Lung microvascular endothelial cell (primary cell): Measurements from ENCODE around the gene RPS6KA5. TPM values are rescaled to one million over a fixed set of nuclear protein-coding genes. Genes with fewer than 3 reads are reported as not detected.
"Not testable (repeated sequence)": the region's sequence is repeated elsewhere in the genome, so short reads cannot be mapped to it uniquely, and the experiment has no call there.

Experiments used
- DNase-seq, 2 donors: peaks; one replicate each; pipeline versions ENCODE4 v3.0.0 to v3.0.0-alpha.2; 2010; ENCODE audit warnings: low read depth in 2 of 2
- total RNA-seq: library from RNA; depleted of rRNA; stranded (reverse); fragments of >200 nt; gene quantifications from 2 replicates; pipeline ENCODE4 v1.2.1, GENCODE V29; 2014

Gene RPS6KA5
- total RNA-seq, 1 donor from 2014 or later, result 1.2 TPM

DNA sequence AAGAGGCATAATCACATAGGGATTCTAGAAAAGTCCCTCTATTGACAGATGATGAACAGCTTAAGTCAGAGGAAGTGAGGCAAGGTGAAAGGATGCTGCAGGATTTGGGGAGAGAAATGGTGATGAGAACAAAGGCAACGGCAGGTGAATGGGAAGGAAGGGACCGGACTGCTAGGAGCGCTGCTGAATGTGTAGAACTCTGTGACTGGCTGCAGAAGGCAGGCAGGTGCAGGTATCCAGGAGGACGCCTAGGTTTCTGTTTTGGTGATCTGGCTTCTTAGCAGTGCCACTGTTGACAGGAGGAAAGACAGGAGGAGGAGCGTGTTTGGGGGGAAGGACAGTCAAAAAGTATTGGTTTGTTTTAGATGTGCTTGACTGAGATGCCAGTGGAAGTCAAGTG is 185.8 kb downstream of the RPS6KA5 start:
- DNase-seq, result no peak

DNA sequence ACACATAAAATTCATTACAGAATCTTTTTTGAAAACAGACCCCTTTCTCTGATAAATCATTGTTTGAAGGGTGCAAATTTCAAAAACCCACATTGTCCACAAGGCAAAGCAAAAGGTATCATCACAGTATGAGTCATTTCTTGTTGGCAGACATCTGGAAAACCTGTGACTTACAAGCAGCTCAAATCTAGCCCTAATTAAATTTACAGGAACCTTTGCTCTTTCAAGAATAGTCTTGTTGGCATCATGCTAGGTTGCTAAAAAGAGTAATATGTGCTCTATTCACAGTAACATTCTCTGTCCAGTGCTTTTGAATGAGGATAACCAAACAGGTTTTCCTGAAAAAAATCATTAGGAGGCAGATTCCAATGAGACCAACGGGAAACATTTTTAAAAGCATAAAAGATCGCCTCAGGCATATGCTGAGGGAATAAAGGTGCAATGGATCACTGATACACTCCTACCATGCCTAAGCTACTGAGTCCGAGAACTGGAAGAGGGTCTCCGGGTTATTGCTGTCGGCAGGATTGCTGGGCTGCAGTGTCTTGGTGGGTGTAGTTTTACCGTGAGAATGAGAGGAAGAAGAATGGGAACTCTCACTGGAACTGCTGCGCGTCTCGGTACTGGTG is 188.7 kb downstream of the RPS6KA5 start:
- DNase-seq, result peak in 1 of 2 donors; percentile 58

DNA sequence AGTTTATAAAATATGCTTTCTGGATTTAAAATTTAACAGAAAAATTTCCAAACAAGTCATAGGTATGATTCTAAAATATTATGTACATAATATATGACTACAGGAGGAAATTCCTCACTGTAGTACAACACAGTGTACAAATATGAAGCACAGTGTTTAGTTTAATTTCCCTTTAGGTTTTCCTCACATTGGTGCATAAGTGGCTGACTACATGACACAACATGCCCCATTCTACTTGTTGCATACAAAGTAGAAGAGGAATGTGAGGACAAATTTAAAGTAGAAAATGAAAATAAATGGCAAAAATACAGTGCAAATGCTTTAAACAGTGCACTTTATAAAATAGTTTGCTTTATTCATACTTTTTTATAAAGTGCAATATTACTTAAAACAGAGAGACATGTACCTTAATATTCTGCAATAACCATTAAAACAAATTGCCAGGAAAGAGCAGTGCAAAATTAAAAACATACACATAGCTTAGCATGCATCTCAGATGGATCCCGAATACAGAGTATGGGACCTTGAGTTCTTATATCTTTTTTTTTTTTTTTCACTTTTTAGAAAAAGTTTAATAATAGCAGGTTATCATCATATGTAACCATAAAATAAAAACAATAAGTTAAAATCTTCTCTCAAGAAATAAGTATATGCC is 189.4 kb downstream of the RPS6KA5 start:
- DNase-seq, result no peak

DNA sequence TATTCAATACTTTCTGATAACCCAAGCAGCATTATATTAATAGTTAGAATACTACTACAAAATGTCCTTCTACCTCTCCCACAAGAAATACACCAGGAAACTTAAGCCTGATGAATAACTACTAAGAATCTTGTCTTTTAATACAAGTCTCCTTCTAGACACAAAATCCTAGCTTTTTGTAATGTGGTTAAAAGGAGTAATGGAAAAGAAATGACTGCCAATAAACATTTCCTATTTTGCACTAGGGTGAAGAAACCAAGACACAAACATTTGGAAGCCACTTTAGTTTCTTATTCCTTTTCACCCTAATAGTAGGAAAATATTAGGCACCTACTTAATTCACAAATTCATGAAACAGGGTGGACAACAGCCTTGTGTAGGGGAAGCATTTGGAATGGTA is 192.9 kb downstream of the RPS6KA5 start:
- DNase-seq, result no peak

DNA sequence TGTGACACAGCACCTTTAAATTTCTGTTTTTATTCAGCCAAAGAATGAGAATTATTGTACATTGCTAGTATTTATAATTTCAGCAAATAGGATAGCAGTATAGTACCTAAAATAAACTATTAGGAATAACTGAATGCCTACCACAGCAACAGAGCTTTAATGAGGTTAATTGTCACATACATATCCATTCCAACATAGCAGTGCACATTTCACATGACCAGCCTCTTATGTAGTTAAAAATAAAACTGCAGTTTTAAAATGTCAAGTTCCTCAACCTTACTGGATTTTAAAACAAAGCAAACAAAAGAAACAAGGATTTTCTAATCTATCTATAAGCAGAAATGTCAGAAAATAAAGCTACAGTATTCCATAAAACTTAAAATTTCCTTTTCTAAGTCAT is 193.6 kb downstream of the RPS6KA5 start:
- no peak for DNase-seq

DNA sequence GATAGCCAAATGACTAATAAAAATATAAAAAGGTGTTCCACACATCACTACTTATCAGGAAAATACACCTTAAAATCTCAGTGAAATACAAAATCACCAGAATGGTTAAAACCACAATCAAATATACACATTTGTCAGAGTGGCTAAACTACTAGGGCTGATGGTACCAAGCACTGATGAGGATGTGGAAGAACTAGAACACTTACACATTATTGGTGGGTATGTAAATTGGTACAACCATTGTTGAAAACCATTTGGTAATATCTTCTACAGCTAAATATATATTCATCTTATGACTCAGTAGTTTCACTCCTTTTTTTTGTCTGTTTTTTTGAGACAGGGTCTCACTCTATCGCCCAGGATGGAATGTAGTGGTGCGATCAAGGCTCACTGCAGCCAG is 195.7 kb downstream of the RPS6KA5 start:
- DNase-seq, result no peak

DNA sequence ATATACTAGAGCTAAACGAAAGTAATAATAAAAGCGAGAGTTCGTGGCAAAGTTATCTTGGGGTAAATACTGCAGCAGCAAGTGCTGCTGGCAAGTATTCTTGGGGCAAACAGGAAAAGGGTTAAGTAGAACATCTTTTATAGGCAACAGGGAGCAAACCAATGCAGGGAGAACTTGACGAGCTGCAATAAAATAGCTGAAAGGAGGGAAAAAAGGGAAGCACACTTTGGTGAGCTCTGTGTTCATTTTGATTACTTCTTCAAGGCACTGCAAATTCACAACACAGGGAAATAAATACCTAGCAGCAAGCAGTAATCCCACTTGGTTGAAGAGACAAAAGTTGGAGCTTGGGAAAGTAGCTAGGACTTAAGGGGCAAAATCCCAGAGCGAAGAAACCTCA is 201.9 kb downstream of the RPS6KA5 start:
- DNase-seq, result no peak

DNA sequence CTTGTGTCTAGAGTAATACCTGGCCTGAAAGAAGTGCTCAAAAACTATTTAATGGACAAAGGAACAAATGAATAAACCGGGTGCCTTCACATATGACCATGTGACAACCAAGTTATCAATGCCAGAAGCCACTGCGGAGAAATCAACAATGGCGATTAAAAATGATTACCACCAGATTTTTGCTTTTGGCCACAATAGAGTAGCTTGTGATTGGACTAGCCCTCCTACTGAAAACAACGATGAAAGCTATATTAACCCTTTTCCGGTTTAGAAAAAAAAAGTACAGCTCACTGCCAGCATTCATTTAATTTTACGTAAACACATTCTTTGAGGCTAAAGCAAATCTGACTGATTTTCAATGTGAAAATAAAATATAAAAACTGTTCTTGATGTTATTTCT is 202.6 kb downstream of the RPS6KA5 start:
- DNase-seq, result peak; percentile 32 to 64

DNA sequence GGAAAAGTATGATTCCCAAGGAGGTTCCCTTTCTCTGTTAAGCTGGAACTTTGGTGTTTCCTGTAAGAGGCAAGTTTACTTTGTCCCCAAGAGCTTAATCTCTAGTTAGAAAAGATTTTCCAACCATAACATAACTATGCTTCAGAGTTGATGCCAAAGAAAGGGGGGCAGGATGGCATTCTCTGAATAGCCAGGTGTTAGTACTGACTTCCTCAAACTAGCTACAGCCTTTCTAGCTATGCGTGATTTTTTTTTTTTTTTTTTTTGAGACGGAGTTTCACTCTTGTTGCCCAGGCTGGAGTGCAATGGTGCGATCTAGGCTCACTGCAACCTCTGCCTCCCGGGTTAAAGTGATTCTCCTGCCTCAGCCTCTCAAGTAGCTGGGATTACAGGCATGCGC is 204.3 kb downstream of the RPS6KA5 start:
- DNase-seq, result not testable (repeated sequence)

DNA sequence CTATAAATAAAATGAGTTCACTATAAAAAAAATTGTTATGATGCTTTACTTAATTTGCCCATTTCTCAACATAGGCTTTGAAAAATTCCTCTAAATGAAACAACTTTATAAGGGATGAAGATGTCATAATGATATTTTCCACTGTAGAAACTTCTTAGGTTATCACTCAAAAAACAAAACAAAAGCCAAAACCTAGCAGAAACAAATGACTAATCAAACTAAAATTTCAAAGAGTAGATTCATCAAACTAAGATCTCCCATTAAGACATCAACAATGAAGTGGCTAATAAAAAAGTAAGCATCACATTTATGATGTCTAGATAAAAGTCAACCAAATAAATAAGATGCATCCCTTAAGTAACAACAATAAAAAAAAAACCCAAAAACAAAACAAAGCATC is 207.3 kb downstream of the RPS6KA5 start:
- DNase-seq, result no peak

DNA sequence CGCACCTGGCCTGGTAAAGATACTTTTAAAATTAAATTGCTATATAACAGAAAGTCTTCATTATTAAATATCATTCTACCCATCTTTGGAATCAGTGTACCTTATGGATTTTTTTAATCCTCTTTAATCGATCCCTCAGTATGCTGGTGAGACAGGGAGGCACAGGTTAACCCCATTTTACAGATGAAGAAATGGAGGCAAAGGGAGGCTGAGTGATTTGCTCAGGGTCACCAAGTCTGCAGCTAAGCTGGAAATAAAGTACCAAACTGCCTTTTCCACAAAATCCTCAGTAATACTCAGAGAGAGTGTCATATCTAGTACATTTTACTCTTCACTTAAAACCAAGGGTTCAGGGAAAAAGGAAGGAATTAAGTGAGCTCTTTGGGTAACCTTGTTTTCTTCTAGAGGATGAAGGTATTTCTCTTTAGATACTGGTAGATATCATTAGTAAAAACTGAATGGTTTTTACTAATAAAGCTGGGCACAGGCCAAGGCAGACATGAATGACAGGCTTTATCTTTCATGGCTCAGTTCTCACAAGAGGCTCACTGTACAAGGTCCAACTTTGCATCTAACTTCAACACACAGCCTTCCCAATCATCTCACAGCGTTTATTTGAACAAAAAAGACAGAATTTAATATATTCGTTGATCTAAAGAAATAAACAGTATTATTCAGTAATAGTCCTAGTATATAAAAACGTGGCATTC is 209.0 kb downstream of the RPS6KA5 start:
- no peak for DNase-seq

DNA sequence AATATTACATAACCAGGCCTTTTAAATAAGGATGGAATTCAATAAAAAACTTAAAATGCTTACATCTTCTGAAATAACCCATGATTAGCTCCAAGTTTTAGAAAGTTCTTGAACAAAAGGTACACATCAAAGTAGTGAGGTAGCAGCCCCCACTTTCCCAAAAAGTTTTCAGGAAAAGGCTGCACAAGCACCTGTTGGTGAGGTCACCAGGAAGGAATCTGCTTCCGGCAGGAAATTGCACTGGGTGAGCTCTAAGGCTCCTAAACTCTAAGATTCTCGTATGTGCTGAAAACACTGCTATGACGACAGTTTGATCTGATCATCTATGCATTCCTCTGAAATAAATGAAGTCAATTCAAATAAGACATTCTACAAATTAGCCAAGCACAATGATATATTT is 210.0 kb downstream of the RPS6KA5 start:
- peak; percentile 83 to 92 for DNase-seq

DNA sequence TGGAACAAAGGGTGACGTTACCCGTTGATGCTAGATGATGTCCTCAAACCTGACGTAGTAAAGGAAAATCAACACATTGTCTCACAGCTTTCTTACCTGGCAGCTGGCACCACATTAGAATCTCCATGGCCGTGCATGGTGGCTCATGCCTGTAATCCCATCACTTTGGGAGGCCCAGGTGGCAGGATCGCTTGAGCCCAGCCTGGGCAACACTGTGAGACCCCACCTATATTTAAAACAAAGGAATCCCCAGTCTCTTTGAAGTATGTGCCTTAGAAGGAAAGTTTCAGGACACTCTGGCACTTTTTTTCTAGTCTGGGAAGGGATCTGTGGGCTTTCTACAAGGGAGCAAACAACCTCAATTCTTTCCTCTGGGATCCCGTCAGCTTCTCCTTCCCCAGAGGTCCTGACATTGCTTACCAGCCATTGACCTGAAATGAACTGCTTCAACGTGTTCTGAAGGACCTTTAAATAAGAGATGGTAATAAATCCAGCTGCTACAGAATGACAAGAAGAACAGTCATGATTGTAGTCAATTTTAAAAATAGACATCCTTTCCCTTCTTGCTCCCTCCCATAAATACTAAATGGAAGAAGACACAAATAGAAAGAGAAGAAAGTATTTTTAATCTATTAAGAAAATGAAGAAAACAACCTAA is 210.5 kb downstream of the RPS6KA5 start:
- DNase-seq, result peak in 1 of 2 donors; percentile 45

DNA sequence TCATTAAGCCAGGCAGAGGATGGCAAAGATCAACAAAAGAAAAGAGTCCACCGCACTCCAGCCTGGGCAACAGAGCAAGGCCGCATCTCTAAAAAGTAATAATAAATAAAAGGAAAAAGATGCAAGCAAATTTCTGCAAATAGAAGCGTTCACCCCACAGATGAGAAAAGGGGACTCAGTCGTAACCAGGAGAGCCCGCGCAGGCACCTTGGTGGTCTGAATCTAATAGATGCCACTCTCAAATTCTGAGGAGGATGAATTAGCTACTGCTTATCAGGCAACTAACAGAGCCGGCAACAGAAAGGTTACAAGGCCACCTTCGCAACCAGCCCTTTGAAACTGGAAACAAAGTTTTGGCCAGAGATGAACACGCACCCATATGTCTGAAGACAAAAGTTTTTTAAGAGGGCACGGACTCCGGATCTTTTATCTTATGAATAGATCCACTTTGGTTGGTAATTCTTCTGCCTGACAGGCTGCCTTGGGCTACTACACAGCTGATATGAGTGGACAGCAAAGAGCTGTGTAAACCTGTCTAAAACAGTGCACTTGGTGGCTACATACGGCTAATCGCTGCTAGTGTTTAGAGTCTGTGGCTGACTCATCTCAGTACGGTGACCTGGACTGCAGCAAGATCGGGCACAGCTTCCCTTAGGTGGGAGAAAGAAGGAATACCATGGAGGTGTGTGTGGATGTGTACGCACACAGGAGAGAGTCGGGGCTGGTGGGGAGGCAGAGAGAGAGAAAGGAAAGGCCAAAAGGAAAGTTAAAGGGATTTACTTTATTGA is 211.3 kb downstream of the RPS6KA5 start:
- peak in 1 of 2 donors; percentile 35 for DNase-seq

DNA sequence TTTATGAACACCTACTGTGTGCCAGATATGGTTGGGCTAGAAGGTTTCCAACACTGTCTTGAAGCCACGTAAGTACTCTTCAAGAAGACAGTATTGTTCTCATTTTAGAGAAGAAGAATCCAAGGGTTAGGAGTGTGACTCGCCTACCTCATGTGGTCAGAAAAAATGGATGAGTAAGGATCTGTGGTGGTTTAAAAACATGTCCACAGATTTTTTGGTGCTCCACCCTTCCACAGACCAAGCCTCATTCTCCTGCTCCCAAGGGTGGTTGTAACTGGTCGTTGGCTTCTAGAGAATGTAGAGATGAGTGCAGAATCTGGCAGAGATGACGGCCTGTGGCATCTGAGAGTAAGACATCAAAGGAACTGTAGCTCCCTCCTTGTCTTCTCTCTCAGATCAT is 213.9 kb downstream of the RPS6KA5 start:
- no peak for DNase-seq

DNA sequence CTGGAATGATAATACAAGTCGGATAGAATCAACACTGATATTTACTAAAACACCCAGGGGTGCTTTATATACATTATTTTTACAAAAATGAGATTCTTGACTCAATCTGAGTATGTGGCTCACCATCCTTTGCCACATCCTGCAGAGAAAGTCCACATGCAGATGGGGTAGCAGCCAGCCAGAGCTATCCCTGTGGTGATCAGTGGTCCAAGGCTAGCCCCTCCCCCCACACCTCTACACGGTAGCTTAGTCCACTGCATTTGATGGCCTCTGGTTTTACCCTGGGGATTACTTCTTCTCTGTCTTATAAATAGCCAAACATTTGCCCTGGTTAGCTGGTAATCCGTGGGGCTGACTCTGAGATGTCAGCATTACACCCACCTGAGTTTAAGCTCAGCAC is 216.1 kb downstream of the RPS6KA5 start:
- no peak for DNase-seq

DNA sequence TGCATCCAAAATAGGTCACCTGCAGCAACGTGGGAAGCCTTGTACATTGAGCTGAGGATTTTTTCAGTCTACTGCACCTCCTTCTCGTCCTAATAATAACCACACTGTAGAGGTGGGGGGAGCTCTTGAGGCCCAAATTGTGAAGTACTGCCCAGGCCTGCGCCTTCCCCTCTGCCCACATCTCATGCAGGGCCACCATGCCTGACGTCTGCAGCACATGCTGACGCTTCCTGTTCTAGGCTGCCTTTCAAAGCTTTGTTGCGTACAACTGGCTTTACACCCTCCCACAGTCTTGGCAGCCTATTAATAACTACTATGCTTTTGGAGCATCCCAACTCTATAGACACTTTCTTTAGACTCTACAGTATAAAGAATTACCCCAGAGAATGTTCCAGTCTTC is 217.7 kb downstream of the RPS6KA5 start:
- no peak for DNase-seq

DNA sequence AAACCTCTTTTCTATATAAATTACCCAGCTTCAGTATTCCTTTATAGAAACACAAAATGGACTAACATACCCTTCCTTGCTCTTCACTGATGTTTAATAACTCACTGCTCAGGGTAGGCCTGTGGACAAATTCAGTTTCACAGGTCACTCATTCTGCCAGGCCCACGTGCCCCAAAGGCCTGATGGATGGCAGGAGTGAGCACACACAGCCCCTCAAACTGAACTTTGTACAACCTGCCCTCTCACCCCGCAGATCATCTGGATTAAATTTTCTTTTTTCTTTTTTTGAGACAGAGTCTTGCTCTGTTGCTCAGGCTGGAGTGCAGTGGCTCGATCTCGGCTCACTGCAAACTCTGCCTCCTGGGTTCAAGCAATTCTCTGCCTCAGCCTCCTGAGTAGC is 219.8 kb downstream of the RPS6KA5 start:
- not testable (repeated sequence) for DNase-seq

DNA sequence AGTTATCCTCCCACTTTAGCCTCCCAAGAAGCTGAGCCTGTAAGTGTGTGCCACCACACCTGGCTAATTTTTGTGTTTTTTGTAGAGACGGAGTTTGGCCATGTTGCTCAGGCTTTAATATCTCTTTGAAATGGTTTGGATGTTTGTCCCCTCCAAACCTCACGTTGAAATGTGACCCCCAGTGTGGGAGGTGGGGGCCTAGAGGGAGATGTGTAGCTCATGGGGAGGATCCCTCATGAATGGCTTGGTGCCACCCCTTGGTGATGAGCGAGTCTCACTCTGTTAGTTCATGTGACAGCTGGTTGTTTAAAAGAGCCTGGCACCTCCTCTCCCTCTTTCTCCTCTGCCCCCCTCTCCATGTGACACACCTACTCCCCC is 220.6 kb downstream of the RPS6KA5 start:
- DNase-seq, result no peak

DNA sequence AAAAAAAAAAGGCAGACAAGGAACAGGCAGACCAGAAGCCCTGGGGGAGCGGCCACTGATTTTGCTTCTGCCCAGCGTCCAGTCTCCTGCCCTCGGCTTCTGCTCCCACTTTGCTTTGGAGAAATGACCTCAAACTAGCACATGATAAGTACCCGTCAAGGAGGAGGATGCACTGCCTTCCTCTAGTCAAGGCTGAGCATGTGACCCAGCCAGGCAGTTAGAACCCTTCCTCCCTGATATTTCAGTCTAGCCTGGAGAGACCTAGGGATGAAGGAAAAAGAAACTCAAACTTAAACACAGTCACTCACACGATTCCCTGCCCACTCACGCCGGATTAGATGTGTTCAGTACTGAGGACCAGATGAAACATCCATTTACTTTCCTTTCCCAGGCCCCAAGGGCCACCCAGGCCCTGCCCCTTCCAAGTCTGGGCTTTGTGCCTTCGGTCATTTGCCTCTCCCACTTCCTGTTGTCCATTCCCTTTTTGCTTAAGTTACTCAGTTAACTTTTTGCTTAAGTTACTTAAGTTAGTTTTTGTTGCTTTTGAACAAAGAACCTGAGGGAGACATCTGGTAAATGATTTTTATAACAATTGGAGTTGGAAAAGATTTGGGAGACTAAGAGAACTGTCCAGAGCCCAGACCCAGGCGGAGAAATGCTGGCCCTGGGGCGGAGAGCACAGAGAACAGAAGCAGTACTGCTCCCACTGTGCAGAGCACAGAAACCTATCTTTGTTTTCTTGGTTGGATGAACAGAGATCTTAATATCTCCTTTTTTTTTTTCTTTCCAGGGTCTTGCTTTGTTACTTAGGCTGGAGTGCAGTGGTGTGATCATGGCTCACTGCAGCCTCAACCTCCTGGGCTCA is 221.2 kb downstream of the RPS6KA5 start:
- DNase-seq, result peak; percentile 22 to 58

DNA sequence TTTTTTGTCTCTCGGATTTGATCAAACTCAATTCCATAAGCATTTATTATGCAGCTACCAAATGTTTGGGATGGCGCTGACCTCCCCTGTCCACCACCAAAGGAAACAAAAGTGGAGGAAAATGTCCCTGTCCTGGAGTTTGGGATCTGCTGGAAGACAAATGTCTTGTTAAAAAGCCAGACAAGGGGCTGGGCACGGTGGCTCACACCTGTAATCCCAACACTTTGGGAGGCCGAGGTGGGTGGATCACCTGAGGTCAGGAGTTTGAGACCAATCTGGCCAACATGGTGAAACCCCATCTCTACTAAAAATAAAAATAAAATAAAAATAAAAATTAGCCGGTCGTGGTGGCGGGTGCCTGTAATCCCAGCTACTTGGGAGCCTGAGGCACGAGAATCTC is 221.9 kb downstream of the RPS6KA5 start:
- not testable (repeated sequence) for DNase-seq
